Measurements from ENCODE around the gene FN3KRP.
A peak's percentile ranks its signal among the peaks of the same experiment; 100 is the strongest.
"Not testable (repeated sequence)": the region's sequence is repeated elsewhere in the genome, so short reads cannot be mapped to it uniquely, and the experiment has no call there.

Gene FN3KRP

DNA sequence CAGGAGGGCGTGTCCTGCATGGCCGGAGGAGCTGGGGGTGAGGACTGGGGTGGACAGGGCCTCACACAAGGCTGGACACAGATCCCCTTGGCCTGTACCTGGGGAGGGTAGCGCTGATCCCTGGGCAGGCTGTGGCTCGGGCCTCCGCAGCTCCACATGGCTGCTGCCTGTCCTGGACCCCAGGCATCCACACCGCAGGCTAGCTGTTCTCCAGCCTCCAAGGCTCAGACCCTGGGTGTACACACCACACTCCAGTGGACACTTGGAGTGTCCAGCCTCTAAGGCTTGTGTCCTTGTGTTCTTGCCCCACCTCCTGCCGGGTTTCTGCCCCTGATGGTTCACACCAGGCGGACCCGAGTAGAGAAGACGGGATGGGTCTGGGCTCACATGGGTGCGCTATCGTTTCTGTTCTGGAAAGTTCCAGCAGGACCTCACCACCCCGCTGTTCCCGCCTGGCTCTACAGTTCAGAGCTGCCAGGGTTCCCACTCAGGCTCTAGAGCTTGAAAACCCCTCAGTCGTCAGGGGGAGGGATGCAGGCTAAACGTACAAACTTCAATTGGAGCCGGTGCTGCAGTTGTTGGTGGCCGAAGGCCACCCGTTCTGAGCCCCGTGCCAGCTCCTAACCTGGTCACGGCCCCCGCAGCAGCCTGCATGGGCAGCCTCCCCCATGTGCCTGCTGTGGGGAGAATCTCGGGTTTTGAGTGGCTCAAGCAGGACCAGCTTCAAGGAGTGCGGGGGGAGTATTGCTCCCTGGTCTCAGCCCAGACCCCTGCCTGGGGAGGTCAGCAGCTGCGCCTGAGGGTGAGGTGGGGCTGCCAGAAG, 6.6 kb upstream of the FN3KRP start:
- no peak for DNase-seq

DNA sequence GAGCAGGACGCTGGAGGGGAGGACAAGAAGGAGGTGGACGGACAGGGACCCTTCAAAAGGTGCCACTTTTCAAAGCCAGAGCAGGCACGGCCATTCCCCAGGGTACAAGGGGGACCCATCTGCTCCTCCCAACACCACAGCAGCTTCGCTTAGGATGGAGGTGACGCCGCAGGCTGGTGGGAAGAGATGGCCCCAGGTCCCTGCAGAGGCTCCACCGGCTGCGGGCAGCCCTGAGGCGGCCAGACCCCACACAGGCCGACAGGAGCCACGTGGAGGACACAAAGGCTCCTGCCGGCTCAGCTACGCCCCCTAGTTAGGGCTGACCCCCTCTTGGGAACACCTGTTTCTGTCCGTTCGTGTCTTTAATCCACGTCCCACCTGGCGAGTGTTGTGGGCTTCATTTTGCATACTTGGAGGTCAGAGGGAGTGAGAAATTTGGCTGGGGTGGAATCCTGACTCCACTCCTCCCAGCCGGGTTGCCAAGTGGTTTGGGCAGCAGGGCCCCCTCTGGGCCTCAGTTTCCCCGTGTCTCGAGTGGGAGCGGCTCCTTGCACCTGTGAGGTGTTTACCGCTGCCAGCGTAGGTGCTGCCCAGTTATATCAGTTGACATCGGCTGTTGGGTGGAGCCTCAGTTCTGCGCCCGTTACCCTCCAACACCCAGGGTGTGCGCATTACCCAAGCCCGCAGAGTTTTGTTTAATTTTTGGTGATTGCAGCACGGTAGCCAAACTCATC, 5.8 kb upstream of the FN3KRP start:
- DNase-seq, result no peak

DNA sequence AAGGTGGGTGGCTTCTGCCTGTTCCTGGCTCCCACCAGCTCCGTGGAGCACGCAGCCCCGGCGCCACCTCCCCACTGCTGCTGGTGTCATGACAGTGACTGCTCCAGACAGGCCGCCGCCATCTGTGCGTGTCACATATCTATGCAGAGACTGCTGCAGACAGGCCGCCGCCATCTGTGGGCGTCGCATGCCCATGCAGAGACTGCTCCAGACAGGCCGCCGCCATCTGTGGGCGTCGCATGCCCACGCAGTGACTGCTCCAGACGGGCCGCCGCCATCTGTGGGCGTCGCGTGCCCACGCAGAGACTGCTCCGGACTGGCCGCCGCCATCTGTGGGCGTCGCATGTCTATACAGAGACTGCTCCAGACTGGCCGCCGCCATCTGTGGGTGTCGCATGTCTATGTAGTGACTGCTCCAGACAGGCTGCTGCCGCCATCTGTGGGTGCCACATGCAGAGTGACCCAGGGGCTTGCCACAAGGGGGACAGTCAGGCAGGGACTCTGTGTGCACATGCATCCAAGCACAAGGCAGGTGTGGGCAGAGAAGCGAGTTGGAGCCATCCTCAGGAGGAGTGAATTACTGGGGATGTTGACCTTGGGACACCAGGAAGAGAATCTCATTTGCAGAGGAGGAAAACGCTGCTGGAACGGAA, 3.3 kb upstream of the FN3KRP start:
- no peak for DNase-seq

DNA sequence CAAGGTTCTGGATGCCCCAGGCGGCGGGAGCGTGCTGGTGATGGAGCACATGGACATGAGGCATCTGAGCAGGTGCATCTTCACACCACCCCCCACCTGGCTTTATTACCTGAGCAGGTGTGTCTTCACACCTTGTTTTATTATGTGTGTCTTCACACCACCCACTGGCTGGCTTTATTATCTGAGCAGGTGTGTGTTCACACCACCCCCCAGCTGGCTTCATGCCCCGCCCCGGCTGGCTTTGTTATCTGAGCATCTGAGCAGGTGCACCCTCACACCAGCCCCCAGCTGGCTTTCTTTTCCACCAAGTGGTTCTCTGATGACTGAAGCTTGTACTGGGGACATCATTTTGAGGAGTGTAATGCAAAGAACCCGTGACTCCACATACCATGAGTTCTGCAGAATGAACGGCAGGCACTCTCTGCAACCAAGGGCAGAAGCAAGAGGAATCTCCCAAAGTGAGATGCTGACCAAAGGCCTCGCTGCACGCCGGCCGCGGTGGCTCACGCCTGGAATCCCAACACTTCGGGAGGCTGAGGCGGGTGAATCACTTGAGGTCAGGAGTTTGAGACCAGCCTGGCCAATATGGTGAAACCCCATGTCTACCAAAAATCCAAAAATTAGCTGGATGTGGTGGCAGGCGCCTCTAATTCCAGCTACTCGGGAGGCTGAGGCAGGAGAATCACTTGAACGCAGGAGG, 2.6 kb downstream of the FN3KRP start:
- DNase-seq, result peak; percentile 18

DNA sequence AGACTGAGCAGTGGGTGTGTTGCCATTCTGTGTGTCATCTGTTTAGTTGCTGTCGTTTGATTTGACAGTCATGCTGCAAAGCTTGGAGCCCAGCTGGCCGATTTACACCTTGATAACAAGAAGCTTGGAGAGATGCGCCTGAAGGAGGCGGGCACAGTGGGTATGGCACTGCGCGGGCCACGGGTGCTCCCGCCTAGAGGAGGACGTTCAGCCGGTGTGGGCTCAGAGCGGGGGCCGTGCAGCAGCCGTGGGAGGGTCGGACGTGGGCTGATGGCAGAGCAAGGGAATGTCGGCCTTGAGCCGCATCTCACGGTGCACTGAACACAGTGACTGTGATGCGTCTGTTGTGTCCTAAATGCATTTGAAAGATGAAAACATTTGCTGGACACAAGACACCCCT, 3.7 kb downstream of the FN3KRP start:
- DNase-seq, result no peak

DNA sequence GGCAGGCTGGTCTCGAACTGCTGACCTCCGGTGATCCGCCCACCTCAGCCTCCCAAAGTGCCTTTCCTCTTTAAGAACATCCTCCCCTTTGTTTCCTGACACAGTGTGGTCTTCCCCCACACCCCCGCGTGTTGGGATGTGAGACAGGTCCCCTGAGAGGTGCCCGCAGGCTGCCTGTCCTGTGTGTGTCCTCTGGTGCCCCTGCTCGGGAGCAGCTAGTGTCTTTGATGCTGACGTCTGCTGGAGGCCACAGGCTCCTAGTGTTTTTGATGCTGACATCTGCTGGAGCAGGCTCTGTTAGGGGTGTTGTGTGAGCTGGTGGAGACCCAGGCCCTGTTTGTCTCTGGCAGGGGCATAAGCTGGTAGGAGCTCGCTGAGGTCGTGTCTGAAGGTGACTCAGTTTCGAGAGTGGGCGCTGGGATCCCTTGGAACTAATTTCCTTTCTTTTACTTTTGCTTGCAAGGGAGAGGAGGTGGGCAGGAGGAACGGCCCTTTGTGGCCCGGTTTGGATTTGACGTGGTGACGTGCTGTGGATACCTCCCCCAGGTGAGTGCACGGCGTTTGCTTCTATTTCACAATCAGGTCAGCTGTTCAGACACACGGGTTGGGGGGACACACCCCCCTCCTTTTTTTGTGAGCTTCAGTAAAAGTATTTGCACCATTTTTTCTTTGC, 6.0 kb downstream of the FN3KRP start:
- no peak for DNase-seq

DNA sequence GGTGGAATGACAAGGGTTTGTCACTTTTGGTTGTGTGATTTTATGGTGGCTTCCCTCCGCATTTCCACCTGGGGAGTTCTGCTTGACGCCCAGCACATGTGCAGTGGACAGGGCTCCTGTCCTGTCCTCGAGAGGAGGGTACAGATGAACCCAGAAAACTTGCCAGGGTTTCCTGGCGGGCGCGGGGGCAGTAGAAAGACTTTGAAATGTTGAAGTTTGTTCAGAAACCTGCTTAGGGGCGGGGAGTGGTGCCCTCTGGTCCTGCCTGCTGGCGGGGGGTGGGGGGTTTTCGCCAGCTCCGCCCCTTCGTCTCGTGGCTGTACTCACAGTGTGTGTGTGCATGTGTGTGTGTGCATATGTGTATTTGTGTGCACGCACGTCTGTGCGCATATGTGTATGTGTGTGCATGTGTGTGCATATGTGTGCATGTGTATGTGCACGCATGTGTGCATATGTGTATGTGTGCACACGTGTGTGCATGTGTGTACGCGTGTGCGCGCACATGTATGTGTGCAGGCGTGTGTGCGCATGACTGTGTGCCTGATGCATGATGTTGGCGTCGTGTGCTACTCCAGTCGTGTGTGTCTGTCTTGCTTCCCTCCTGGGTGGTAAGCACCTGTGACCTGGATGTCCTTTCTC, 6.8 kb downstream of the FN3KRP start:
- DNase-seq, result no peak

DNA sequence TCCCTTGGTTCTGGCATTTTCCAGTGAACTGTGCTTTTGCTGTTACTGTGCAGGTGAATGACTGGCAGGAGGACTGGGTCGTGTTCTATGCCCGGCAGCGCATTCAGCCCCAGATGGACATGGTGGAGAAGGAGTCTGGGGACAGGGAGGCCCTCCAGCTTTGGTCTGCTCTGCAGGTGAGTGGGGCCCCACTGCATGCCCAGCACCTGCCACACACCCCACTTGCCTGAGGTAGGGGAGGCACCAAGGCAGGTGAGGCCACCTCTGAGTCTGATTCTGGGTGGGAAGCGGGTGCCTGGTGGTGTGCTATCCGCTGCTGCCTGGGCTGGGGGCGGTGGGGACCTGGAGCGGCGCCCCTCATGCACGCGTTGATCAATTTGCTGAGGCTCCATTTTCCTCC, 9.9 kb downstream of the FN3KRP start:
- DNase-seq, result no peak

DNA sequence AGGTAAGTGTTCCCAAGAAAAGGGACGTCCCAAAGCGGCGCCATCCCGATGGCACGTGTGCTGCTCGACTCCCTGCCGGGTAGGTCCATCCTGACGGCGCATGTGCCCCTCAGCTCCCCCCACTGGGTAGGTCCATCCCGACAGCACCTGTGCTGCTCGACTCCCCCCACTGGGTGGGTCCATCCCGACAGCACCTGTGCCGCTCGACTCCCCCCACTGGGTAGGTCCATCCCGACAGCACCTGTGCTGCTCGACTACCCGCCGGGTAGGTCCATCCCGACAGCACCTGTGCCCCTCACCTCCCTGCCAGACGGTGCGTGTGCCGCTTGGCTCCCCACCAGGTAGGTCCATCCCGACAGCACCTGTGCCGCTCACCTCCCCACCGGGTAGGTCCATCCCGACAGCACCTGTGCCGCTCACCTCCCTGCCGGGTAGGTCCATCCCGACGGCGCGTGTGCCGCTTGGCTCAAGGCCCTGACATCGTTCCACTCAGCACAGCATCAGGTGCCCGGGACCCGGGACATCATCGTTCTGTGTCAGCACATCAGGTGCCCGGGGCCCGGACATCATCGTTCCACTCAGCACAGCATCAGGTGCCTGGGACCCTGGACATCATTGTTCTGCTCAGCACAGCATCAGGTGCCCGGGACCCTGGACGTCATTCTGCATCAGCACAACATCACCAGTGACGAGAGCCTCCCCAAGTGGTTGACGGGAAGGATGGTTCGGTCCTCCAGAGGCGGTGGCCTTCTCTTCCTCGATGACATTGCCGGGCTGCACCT, 13.2 kb downstream of the FN3KRP start:
- DNase-seq, result no peak

DNA sequence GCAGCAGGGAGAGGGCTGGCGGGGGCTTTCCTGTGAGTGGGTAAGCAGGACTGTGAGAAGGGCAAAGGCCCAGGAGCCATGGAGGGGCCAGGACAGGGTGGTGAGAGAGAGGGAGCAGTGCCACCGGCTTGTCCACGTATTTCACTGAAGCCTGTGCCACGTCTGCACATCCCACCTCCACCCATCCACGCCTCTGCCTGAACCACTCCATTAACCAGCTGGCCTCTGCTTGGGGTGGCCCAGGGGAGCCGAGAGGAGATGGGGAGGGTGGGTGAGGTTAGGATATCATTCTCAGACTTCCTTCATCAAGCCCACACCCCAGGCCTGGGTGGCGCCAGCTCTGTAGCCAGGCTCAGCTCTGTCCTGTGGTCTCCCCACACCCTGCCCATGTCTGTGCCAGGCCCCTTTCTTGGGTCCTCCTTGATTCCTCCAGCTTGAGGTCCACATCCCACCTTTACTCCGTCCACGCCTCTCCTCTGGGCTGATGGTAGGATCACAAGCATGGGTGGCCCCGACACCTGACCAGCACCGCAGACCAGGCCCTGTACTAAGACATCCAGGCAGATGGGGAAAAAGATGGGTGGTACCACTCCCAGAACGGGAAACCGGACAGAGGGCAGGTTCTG, 15.7 kb downstream of the FN3KRP start:
- no peak for DNase-seq

DNA sequence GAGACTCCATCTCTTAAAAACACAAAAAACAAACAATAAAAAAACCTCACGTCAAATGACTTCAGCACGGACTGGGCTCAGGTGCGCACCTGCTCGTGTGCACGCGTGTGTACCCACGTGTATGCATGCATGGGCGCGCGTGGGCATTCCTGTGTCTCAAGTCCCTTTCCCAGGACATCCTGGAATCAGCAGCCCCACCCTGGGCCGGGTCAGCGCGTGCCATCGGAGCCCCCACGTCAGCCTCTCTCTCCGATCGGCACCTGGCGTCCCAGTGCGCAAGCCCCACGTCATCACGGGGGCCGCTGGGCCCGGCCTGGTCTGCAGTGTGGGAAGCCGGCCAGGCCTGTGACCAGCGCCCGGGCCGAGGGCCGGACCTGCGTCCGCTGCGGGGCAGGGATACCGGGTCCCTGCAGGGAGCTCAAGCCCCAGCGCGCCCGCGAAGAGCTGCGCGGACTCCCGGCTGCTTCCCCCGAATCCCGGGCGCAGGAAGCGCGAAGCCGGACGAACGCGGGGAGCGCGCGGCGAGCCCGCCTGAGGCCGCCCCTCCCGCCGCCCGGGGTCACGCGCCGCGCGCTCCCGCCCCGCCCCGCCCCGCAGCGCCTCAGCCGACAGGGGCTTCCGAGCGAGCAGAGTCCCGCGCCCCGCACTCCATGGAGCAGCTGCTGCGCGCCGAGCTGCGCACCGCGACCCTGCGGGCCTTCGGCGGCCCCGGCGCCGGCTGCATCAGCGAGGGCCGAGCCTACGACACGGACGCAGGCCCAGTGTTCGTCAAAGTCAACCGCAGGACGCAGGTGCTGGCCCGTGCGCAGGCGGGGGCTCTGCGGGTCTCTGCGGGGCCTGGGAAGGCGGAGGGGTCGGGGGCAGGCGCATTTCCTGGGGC, 18.7 kb downstream of the FN3KRP start, which contains the start of gene FN3K:
Gene FN3K (plus strand): TSS at position 629 of the 880 bp plus-strand sequence. CDS start 22 bp downstream, at position 651.
- DNase-seq, result peak; percentile 26

DNA sequence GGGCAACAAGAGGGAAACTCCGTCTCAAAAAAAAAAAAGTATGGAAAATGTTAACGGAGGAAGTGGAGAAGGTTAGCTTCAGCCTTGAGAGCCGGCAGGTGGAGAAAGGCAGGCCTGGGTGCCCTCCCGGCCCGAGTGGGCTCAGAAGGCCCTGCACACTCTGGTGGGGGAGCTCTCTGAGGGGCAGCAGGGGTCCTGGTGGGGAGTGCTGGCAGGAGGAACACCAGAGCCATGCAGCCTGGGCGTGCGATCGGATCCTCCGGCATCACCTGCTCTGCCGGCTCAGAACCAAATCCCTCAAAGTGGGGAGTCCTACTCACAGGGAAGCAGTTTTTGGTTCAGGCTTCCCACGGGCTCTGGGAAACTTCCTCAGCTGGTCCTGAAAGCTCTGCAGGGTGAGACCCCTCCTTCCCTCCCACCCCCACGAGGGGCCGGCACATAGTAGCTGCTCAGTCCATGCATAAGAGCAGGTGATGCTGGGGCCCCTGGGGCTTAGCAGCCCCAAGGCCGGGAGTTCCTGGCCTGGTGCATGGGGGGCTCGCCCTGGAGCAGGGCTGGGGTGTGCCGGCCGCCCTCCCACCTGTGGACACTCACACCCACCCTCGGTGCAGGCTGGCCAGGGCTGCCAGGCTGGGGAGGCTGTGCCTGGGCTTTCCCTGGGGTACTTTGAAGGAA, 20.1 kb downstream of the FN3KRP start:
- DNase-seq, result no peak

DNA sequence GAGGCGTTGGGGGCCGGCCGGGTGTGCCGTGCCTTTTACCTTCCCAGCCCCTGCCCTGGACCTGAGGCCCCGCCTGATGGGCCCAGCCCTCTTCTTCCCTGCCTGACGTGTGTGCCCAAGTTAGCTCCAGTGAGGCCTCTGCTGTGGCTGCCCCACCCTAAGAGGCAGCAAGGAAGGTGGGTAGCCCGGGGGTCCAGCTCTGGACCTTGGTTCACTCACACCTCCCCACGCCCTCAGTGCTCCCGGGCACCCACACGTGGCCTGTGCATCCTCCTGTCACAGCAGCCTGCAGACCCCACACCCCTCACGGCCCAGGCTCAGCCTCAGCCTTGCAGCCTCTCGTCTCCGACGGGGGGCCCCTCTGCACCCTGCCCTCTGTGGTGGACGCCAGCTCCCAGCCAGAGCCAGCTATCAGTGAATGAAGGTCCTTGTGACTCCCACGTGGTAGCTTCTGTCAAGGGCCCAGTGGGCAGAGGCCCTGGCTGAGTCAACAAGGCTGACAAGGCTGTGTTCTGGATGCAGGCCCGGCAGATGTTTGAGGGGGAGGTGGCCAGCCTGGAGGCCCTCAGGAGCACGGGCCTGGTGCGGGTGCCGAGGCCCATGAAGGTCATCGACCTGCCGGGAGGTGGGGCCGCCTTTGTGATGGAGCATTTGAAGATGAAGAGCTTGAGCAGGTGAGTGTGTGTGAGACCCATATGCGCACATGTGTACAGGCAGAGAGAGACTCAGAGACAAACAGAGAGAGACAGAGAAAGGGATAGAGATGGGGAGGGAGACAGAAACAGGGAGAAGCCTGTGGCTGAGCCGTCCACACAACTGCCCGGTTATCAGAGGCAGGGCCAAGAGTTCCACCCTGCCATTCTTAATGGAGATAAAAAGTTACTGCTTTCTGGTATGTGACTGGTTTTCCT, 21.7 kb downstream of the FN3KRP start:
- DNase-seq, result peak; percentile 82

DNA sequence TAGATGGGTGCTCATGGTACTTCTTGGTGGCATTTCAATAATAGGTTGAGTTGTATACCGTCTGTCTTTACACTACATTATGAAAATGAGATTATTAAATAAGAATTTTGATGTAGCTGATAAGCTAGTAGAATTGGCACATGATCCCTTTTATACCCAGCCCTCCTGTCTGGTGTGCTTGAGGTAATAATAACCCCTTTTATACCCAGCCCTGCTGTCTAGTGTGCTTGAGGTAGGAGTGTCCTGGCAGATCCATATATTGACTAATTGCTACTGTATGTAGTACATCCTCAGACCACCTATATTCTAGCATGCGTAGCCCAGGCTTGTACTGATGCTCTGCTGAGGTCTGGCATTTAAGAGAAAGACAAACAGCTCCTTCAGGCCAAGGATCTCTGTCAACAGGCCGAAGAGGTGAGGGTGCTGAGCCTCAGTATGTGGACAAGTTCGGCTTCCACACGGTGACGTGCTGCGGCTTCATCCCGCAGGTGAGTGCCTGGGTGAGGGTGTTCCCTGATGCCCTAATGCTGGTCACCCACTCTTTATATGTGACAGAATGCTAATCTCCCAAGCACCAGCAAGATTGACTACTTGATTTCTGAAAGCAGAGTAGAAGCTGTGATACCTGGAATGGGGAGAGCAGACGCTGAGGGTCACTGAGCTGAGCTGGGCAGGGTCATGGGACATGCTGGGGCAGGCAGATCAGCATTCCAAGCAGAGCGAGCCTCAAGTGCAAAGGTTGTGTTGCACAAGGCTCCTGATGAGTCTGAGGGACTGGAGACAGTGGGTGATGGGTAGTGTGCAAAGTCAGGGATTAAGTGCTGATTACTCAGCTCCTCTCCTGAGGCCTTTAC, 24.6 kb downstream of the FN3KRP start:
- DNase-seq, result no peak

DNA sequence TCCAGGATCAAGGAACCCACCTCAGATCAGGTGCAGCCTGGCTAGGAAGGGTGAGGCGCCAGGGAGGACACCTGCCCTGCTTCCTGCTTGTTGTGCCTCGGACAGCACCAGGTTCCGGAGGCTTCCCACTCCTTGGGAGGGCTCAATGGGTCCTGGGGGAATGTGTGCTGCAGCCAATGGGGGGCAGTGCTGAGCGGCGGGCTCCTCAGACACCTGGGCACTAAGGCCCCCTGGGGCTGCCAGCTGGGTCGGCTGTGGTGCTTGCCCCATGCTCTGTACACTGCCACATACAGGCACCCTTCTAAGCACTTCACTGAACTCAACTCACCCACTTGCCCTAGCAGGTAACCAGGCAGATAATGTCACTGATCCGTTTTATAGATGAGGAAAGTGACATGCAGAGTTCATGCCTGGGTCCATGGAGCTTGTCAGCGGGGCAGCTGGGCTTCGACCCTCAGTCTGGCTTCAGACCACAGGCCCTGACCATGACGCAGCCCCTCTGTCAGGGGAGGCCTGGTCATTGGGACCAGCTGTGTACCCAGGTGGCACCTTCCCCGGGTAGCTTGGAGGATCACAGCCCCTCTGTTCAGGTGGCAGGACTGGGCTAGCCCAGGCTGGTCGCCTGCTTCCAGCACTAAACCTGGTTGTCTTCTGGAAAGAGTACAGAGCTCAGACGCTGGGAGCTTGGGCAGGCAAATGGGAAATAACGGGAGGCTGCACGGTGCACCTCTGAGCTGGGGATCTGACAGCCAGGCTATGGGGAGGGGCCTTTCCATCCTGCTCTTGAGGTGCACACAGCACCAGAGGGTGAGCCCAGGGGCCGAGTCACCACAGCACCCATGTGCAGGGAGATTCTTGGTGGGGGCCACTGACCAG, 27.1 kb downstream of the FN3KRP start:
- DNase-seq, result no peak

DNA sequence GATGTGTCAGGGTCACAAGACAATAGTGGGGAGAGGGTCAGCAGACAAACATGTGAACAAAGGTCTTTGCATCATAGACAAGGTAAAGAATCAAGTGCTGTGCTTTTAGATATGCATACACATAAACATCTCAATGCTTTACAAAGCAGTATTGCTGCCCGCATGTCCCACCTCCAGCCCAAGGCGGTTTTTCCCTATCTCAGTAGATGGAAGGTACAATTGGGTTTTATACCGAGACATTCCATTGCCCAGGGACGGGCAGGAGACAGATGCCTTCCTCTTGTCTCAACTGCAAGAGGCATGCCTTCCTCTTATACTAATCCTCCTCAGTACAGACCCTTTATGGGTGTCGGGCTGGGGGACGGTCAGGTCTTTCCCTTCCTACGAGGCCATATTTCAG, 28.2 kb downstream of the FN3KRP start:
- DNase-seq, result not testable (repeated sequence)
